GM12892 (cell line): Measurements from ENCODE around the gene PIGW.

Experiments
- DNase-seq: peaks from one replicate; pipeline ENCODE4 v3.0.0; 2011; ENCODE audit not compliant: insufficient read length
- FAIRE-seq: peaks from 2 replicates; lab custom pipeline; 2011; peaks lifted over from hg19 to GRCh38; lab: Jason Lieb, UNC
- POLR2A ChIP-seq: IDR thresholded peaks from 2 replicates; pipeline ENCODE4 v1.6.1; 2011; ENCODE audit warnings: low read depth, low read length, control low read depth
- POLR2AphosphoS5 ChIP-seq: IDR thresholded peaks from 2 replicates; pipeline ENCODE4 v1.6.1; 2011; ENCODE audit warnings: low read depth, low read length, control low read depth
- TAF1 ChIP-seq: IDR thresholded peaks from 2 replicates; pipeline ENCODE4 v1.6.1; 2011; ENCODE audit warnings: low read depth, mild to moderate bottlenecking, control low read depth, low read length, borderline replicate concordance

The PIGW gene

GRCh38 chr17:36547776-36548175, 13.0 kb downstream of the PIGW start:
- TF ChIP-seq POLR2A (no peak), POLR2AphosphoS5 (no peak), TAF1 (no peak)
- no peak for DNase-seq
- FAIRE-seq: no peak

- no peak for DNase-seq
- FAIRE-seq: no peak
- TF ChIP-seq POLR2A: no peak
- no peak for TF ChIP-seq POLR2AphosphoS5
- TF ChIP-seq TAF1: no peak
Measured at GRCh38 chr17:36550491-36551417, 16.0 kb downstream of the PIGW start.

GRCh38 chr17:36553459-36553858, 18.7 kb downstream of the PIGW start:
- DNase-seq: no peak
- TF ChIP-seq POLR2AphosphoS5 (no peak), POLR2A (no peak), TAF1 (no peak)
- no peak for FAIRE-seq

GRCh38 chr17:36566081-36566480, 31.3 kb downstream of the PIGW start:
- no peak for FAIRE-seq
- TF ChIP-seq TAF1: no peak
- TF ChIP-seq POLR2AphosphoS5: no peak
- no peak for TF ChIP-seq POLR2A

GRCh38 chr17:36575028-36575427, 40.2 kb downstream of the PIGW start:
- no peak for TF ChIP-seq POLR2A
- TF ChIP-seq TAF1: no peak
- no peak for TF ChIP-seq POLR2AphosphoS5
- FAIRE-seq (no peak), DNase-seq (no peak)

More at GRCh38 chr17:36566081-36566480, 31.3 kb downstream of the PIGW start:
- DNase-seq: no peak

GRCh38 chr17:36576793-36577192, 42.0 kb downstream of the PIGW start:
- FAIRE-seq: no peak
- DNase-seq: no peak
- TF ChIP-seq POLR2A (no peak), TAF1 (no peak), POLR2AphosphoS5 (no peak)

- FAIRE-seq: no peak
- TF ChIP-seq TAF1 (no peak), POLR2A (no peak), POLR2AphosphoS5 (no peak)
Measured at GRCh38 chr17:36578671-36579070, 43.9 kb downstream of the PIGW start.

GRCh38 chr17:36583787-36584186, 49.0 kb downstream of the PIGW start:
- FAIRE-seq (no peak), DNase-seq (no peak)
- TF ChIP-seq POLR2A (no peak), POLR2AphosphoS5 (no peak), TAF1 (no peak)

More at GRCh38 chr17:36578671-36579070, 43.9 kb downstream of the PIGW start:
- DNase-seq: no peak

GRCh38 chr17:36586138-36586537, 51.4 kb downstream of the PIGW start:
- DNase-seq (no peak), FAIRE-seq (no peak)
- TF ChIP-seq POLR2AphosphoS5: no peak
- no peak for TF ChIP-seq TAF1
